Measurements from ENCODE around the gene EPN3.

DNA sequence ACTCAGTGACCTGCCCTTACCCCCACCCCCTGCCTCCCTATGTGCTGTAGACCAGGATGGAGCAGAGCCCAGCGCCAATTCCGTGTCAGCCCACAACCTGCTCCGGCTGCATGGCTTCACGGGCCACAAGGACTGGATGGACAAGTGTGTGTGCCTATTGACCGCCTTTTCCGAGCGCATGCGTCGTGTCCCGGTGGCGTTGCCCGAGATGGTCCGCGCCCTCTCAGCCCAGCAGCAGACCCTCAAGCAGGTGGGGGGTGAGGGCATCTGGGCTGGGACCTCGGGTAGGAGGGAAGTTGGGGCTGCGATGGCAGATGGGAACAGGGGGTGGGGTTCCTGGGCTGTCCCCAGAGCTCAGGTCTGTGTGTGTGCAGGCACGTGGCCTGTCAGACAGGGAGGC, 21.7 kb downstream of the EPN3 start:
- TF ChIP-seq, protein P1, sequence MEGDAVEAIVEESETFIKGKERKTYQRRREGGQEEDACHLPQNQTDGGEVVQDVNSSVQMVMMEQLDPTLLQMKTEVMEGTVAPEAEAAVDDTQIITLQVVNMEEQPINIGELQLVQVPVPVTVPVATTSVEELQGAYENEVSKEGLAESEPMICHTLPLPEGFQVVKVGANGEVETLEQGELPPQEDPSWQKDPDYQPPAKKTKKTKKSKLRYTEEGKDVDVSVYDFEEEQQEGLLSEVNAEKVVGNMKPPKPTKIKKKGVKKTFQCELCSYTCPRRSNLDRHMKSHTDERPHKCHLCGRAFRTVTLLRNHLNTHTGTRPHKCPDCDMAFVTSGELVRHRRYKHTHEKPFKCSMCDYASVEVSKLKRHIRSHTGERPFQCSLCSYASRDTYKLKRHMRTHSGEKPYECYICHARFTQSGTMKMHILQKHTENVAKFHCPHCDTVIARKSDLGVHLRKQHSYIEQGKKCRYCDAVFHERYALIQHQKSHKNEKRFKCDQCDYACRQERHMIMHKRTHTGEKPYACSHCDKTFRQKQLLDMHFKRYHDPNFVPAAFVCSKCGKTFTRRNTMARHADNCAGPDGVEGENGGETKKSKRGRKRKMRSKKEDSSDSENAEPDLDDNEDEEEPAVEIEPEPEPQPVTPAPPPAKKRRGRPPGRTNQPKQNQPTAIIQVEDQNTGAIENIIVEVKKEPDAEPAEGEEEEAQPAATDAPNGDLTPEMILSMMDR (IDR thresholded peaks at IDR 0.05) = no peak
- TF ChIP-seq POLR2A (IDR thresholded peaks at IDR 0.05) = no peak

Measured in uterus (tissue), 2 donors.